Globus pallidus (tissue), 1 donor: ENCODE data around the gene SFSWAP.
"Not testable (repeated sequence)": the region's sequence is repeated elsewhere in the genome, so short reads cannot be mapped to it uniquely, and the experiment has no call there.

Experiments
- DNase-seq: peaks from one replicate; pipeline ENCODE4 v3.0.0-alpha.2; 2015; ENCODE audit warnings: low spot score

SFSWAP gene

GRCh38 chr12:131679816-131680215 is 31.1 kb upstream of the SFSWAP start:
- DNase-seq, result not testable (repeated sequence)

GRCh38 chr12:131680392-131681256 is 30.3 kb upstream of the SFSWAP start:
- DNase-seq, result not testable (repeated sequence)

GRCh38 chr12:131681257-131681620 is 29.7 kb upstream of the SFSWAP start:
- DNase-seq, result no peak

- DNase-seq, result peak; percentile 8
Measured at GRCh38 chr12:131681746-131682509, 29.0 kb upstream of the SFSWAP start.

GRCh38 chr12:131682510-131682895 is 28.4 kb upstream of the SFSWAP start:
- no peak for DNase-seq

- DNase-seq, result no peak
Measured at GRCh38 chr12:131683266-131684014, 27.4 kb upstream of the SFSWAP start.

GRCh38 chr12:131684015-131684725 is 26.7 kb upstream of the SFSWAP start:
- DNase-seq, result no peak

- DNase-seq, result no peak
Measured at GRCh38 chr12:131687346-131688125, 23.4 kb upstream of the SFSWAP start.

- no peak for DNase-seq
Measured at GRCh38 chr12:131688131-131688844, 22.6 kb upstream of the SFSWAP start.

- DNase-seq, result no peak
Measured at GRCh38 chr12:131688845-131689154, 22.1 kb upstream of the SFSWAP start.

GRCh38 chr12:131690320-131690719 is 20.6 kb upstream of the SFSWAP start:
- no peak for DNase-seq

GRCh38 chr12:131692431-131692830 is 18.5 kb upstream of the SFSWAP start:
- no peak for DNase-seq

- no peak for DNase-seq
Measured at GRCh38 chr12:131693149-131693548, 17.7 kb upstream of the SFSWAP start.

GRCh38 chr12:131694116-131694838 is 16.6 kb upstream of the SFSWAP start:
- DNase-seq, result peak; percentile 28

GRCh38 chr12:131695968-131696367 is 14.9 kb upstream of the SFSWAP start:
- no peak for DNase-seq

GRCh38 chr12:131698286-131698685 is 12.6 kb upstream of the SFSWAP start:
- DNase-seq, result no peak

GRCh38 chr12:131699434-131699833 is 11.5 kb upstream of the SFSWAP start:
- DNase-seq, result no peak

- no peak for DNase-seq
Measured at GRCh38 chr12:131700271-131700670, 10.6 kb upstream of the SFSWAP start.

GRCh38 chr12:131701705-131702572 is 9.0 kb upstream of the SFSWAP start:
- DNase-seq, result no peak
